ENCODE measurements around the gene RND2.
A peak's percentile ranks its signal among the peaks of the same experiment; 100 is the strongest.

RND2 gene

GRCh38 chr17:43020030-43020621 lies 4.9 kb upstream of the RND2 start:
- Histone ChIP-seq H2AFZ (ENCODE audit: low read length) (no peak overlapping the region), H3K4me3 (ENCODE audit: low read length) (no peak overlapping the region), H3K36me3 (replicated peaks; ENCODE audit: insufficient read depth, low read length) (no peaks in the 10 kb centered on the region), H3K27ac (ENCODE audit: low read length) (no peak overlapping the region), H4K20me1 (ENCODE audit: insufficient read depth, low read length) (no peaks in the 10 kb centered on the region), H3F3A (ENCODE audit: insufficient read depth, low read length) (peaks cover 5% of the 10 kb centered on the region; the same call in 1 of the 2 replicates), H3K9me3 (replicated peaks; ENCODE audit: insufficient read depth, low read length) (no peaks in the 10 kb centered on the region), H3K9ac (ENCODE audit: low read length) (no peak overlapping the region), H3K4me2 (ENCODE audit: low read depth, low read length) (no peak overlapping the region), H3K27me3 (replicated peaks; ENCODE audit: insufficient read depth, low read length) (no peaks in the 10 kb centered on the region), H3K79me2 (ENCODE audit: low read length) (no peaks in the 10 kb centered on the region), H3K9me2 (replicated peaks; ENCODE audit: insufficient read depth, low read length) (no peaks in the 10 kb centered on the region), H3K4me1 (ENCODE audit: low read length) (no peaks in the 10 kb centered on the region)
- DNase-seq: no peak
- TF ChIP-seq CTCF (IDR thresholded peaks at IDR 0.05; ENCODE audit: low read length) (no peak), EZH2phosphoT487 (IDR thresholded peaks at IDR 0.05; ENCODE audit: low read length) (no peak), EZH2 (optimal IDR thresholded peaks at IDR 0.05; ENCODE audit: low read depth, low read length) (no peak)

- H3K36me3 ChIP-seq (replicated peaks; ENCODE audit: insufficient read depth, low read length): no peaks in the 10 kb centered on the region
- no peaks in the 10 kb centered on the region for H3K9me2 ChIP-seq (replicated peaks; ENCODE audit: insufficient read depth, low read length)
- H3K4me3 ChIP-seq (ENCODE audit: low read length): peak overlapping the region; percentile 80
- peak overlapping the region; percentile 41; the same call in 1 of the 2 replicates for H3K9ac ChIP-seq (ENCODE audit: low read length)
- H3K9me3 ChIP-seq (replicated peaks; ENCODE audit: insufficient read depth, low read length): no peaks in the 10 kb centered on the region
- no peaks in the 10 kb centered on the region for H3K27me3 ChIP-seq (replicated peaks; ENCODE audit: insufficient read depth, low read length)
- H3K4me1 ChIP-seq (ENCODE audit: low read length): no peaks in the 10 kb centered on the region
- peaks cover 5% of the 10 kb centered on the region; the same call in 1 of the 2 replicates for H3F3A ChIP-seq (ENCODE audit: insufficient read depth, low read length)
- no peak for TF ChIP-seq EZH2phosphoT487 (IDR thresholded peaks at IDR 0.05; ENCODE audit: low read length)
- no peak for TF ChIP-seq EZH2 (optimal IDR thresholded peaks at IDR 0.05; ENCODE audit: low read depth, low read length)
- no peak for TF ChIP-seq CTCF (IDR thresholded peaks at IDR 0.05; ENCODE audit: low read length)
- peak overlapping the region; percentile 94 for H3K4me2 ChIP-seq (ENCODE audit: low read depth, low read length)
- H3K27ac ChIP-seq (ENCODE audit: low read length): no peak overlapping the region
- H2AFZ ChIP-seq (ENCODE audit: low read length): peak overlapping the region; percentile 96
- no peak for DNase-seq
- H4K20me1 ChIP-seq (ENCODE audit: insufficient read depth, low read length): no peaks in the 10 kb centered on the region
- no peaks in the 10 kb centered on the region for H3K79me2 ChIP-seq (ENCODE audit: low read length)
Measured at GRCh38 chr17:43020789-43021740, 4.0 kb upstream of the RND2 start.

GRCh38 chr17:43021741-43022512 lies 3.1 kb upstream of the RND2 start, which contains the start of gene VAT1:
Gene VAT1 (minus strand): TSS chr17:43022385. CDS start chr17:43022322, 63 bp downstream.
- no peaks in the 10 kb centered on the region for H3K9me2 ChIP-seq (replicated peaks; ENCODE audit: insufficient read depth, low read length)
- DNase-seq: peak; percentile 66
- H3K36me3 ChIP-seq (replicated peaks; ENCODE audit: insufficient read depth, low read length): no peaks in the 10 kb centered on the region
- no peaks in the 10 kb centered on the region for H3K4me1 ChIP-seq (ENCODE audit: low read length)
- H3K4me2 ChIP-seq (ENCODE audit: low read depth, low read length): peak within 1 kb of the TSS; percentile 94
- H4K20me1 ChIP-seq (ENCODE audit: insufficient read depth, low read length): no peaks in the 10 kb centered on the region
- H3K4me3 ChIP-seq (ENCODE audit: low read length): peak within 1 kb of the TSS; percentile 80
- H3K9ac ChIP-seq (ENCODE audit: low read length): peak within 1 kb of the TSS; percentile 41; the same call in 1 of the 2 replicates
- no peak within 1 kb of the TSS for H3K27ac ChIP-seq (ENCODE audit: low read length)
- no peaks in the 10 kb centered on the region for H3K9me3 ChIP-seq (replicated peaks; ENCODE audit: insufficient read depth, low read length)
- no peak for TF ChIP-seq EZH2 (optimal IDR thresholded peaks at IDR 0.05; ENCODE audit: low read depth, low read length)
- TF ChIP-seq CTCF (IDR thresholded peaks at IDR 0.05; ENCODE audit: low read length): no peak
- no peak for TF ChIP-seq EZH2phosphoT487 (IDR thresholded peaks at IDR 0.05; ENCODE audit: low read length)
- H3K27me3 ChIP-seq (replicated peaks; ENCODE audit: insufficient read depth, low read length): no peaks in the 10 kb centered on the region
- no peaks in the 10 kb centered on the region for H3K79me2 ChIP-seq (ENCODE audit: low read length)
- peak within 1 kb of the TSS; percentile 96 for H2AFZ ChIP-seq (ENCODE audit: low read length)
- H3F3A ChIP-seq (ENCODE audit: insufficient read depth, low read length): peaks cover 5% of the 10 kb centered on the region; the same call in 1 of the 2 replicates
